HG03175 (cell line): ENCODE measurements around the gene TRPV5.
A peak's percentile ranks its signal among the peaks of the same experiment; 100 is the strongest.

Experiments used
- ATAC-seq: cut with Tn5 transposase; IDR thresholded peaks from one replicate; pipeline ENCODE4 v1.9.1; 2021; ENCODE audit warnings: mild to moderate bottlenecking, moderate library complexity; ENCODE audit not compliant: unreplicated experiment

Gene TRPV5

DNA sequence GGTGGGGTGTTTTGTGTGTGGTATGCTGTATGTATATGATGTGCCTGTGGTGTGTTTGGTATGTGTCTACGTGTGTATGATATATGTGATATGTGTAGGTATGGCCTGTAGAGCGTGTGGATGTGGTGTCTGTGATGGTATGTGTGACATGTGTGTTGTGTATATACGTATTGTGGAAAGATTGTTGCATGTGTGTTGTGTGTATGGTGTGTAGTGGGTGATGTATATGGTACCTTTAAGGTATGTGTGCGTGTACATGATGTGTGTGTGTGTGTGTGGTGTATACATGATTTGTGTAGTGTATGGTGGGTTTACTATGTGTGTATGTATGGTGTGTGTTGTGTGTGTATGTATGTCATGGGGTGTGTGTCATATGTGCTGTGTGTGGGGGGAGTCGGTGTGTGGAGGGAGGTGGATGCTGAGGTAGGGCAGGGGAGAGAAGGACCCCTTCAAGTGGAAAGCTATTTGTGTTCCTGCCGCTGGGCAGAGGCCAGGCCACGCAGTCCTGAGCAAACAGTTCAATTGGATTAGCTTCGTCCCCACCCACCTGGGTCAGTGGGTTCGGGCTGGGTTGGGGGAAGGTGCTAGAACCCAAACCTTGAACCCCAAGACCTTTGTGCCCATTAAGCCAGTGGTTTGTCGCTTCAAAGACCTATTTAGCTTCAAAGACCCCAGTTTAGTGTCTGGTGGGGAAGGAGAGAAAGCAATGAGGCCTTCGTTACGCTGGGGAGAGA, 46.1 kb downstream of the TRPV5 start:
- ATAC-seq: no peak

- ATAC-seq: no peak
These were observed 46.7 kb downstream of the TRPV5 start for GRCh38 chr7:142886866-142887265.

GRCh38 chr7:142885311-142886230, 48.0 kb downstream of the TRPV5 start, which contains the start of gene TRPV6:
Gene TRPV6, minus strand, starts transcription at chr7:142885745.
- no peak for ATAC-seq

GRCh38 chr7:142884286-142884640, 49.3 kb downstream of the TRPV5 start:
- ATAC-seq: no peak

DNA sequence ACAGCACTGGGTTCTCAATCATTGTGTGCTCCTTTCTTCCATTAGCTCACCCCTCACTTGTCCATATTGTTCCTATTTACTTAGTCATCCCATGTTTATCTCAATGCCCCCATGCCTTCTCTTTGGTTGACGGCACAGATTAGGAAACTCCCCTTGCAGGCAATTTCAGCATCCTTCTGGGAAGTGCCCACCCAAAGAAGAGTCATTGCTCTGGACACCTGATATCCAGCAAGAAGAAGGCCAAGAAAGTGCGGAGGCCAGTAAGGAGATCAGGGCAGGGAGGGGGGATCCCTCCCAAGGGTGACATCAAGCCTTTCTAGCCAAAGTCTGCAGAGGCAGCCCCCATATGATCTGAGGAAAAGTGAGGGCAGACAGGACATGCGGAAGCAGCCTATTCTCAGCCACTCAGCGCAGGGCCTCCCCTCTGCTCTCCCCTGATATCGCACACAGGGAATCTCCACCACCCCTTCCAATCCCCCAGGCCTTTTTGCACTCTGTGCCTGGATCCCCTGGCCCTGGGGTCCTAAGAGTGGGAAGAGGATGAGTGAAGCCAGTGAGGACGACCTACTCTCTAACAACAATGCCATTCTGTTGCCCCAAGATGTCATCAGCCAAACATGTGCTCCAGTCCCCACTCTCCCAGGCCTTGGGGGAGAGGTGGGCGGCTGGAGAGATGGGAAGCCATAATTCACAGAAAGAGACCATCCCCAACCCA, 49.8 kb downstream of the TRPV5 start:
- no peak for ATAC-seq

- no peak for ATAC-seq
These were observed 50.4 kb downstream of the TRPV5 start for GRCh38 chr7:142883145-142883544.

- no peak for ATAC-seq
These were observed 51.2 kb downstream of the TRPV5 start for GRCh38 chr7:142882338-142882678.

GRCh38 chr7:142881586-142882337, 51.8 kb downstream of the TRPV5 start:
- no peak for ATAC-seq

DNA sequence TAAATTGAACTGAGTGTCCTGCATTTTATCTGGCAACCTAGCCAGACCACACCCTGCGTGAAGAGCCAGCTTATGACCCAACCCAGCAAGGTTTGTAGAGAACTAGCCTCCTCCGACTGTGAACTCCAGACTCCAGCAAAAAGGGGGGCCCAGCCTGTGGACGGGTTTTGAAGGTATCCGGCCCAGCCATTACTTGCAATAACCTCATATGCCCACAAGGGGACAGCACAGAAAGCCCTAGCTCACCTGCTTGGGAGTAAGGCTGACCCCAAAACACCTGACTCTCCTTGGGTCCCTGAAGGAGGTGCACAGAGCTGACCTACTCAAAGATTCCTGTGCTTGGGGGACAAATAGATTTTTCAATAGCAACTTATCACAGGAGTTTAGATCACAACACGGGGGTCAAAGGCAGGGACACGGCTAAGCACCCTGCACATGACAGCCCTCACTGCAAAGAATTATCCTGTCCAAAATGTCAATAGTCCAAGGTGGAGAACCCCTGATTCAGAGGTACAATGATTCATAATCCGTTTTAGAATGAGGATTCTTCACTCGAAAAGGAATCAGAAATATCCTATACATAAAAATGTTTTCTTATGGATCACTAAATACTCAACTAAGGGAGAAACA, 52.6 kb downstream of the TRPV5 start:
- ATAC-seq: peak; percentile 70

DNA sequence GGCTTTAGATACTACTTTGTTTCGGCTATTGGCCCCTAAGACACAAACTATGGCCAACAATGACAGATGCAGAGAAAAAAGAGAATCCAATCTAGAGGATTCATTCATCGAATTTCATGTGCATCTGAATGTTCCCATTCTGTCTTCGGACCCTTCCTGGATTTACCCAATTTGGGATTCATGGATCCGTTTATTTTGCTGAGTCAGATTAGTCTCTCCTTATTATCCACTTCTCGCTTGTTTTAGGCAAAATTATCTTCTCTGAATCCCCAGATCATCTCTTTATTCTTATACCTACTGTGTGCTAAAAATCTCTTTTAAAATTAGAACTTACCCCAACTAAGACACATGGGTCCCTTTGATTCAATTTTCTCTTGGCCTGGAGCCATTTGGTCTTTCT, 54.5 kb downstream of the TRPV5 start:
- ATAC-seq: no peak

DNA sequence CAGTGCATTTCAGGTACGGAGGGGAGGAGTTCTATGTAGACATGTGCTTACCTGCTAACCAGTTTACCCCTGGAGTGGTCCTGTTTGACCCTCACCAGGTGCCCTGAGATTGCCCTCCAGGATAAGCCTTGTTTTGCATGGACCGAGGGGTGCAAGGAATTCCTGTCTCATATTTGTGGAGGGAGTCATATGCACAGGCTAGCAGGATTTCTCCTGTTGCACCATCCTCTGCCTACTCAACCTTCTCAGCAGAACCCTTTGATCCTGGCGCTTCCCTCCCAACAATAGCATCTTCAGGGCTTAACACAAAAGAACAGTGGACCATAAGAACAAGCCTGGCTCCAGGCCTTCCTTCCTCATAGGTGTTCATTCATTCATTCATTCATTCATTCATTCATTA, 55.2 kb downstream of the TRPV5 start:
- ATAC-seq: no peak

- no peak for ATAC-seq
These were observed 56.3 kb downstream of the TRPV5 start for GRCh38 chr7:142876991-142877910.

GRCh38 chr7:142876236-142876960, 57.1 kb downstream of the TRPV5 start:
- ATAC-seq: no peak

DNA sequence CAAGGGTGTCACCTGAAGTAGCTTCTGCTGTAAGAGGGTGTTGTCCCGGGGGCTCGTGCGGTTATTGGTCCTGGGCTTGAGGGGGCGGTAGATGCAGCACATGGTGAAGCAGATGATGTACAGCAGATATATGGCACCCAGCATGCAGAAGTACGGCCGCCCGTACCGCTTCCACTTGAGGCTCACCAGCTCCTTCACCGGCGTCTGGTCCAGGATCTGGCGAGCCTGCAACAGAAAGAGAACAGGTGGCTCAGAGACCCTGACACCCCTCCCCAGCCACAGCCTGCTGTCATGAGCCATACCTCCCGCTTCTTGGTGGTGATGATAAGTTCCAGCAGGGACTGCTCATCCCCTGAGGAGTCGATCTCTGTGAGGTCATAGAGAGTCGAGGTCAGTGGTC, 58.1 kb downstream of the TRPV5 start:
- no peak for ATAC-seq

DNA sequence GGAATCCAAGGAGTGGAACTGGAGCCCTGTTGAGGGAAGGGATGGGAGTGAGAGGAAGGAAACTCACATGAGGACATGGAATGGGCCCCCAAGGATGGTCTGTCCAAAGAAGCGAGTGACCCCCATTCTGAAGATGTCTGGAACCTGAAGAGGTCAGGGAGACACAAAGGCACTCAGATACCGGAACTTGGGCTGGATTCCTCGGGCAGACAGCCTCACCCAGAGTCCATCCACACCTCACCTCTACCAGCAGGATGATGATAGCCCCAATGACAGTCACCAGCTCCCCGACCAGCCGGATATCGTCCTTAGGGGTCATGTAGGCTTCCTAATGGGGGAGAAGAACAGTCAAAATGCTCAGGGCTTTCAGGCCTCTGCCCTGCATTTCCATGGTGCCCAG, 58.7 kb downstream of the TRPV5 start:
- ATAC-seq: no peak

- ATAC-seq: no peak
These were observed 59.1 kb downstream of the TRPV5 start for GRCh38 chr7:142874409-142874808.

DNA sequence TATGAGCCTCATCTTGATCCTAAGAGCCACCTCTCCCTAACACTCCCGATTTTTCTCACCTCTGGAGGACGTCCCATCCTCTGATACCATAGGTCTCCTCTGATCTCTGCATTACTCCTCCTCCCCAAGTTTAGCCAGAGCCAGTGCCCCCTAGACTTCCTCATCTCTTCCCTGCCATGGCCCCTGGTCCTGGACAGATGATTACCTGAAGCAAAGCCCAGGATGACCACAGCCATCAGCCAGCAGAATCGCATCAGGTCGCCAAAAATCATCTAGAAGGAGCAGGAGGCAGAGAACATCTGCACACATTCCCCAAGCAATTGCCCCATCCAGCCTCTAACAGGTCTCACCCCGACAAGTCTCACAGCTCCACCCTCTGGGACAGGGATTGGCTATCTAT, 59.7 kb downstream of the TRPV5 start:
- ATAC-seq: no peak

GRCh38 chr7:142873281-142873784, 60.2 kb downstream of the TRPV5 start:
- peak; percentile 63 for ATAC-seq
